Loucy (cell line): ENCODE data around the gene G6PC3.

ENCODE experiments used
- H2AFZ ChIP-seq: fragments of 200-600 bp; sonication (generic); 2 replicates; pipeline ENCODE4 v1.6.0; 2016; ENCODE audit warnings: antibody characterized with exemption, mild to moderate bottlenecking, low read length, moderate library complexity
- H3F3A ChIP-seq: fragments of 200-600 bp; 2 replicates; pipeline ENCODE4 v1.6.0; 2016; ENCODE audit warnings: antibody characterized with exemption, low read depth, mild to moderate bottlenecking
- H3K27me3 ChIP-seq: fragments of 200-600 bp; sonication (generic); 2 replicates; pipeline ENCODE4 v1.6.1; 2014; ENCODE audit warnings: low read length, mild to moderate bottlenecking; ENCODE audit not compliant: insufficient read depth, poor library complexity, severe bottlenecking
- H3K36me3 ChIP-seq: fragments of 200-600 bp; sonication (generic); 2 replicates; pipeline ENCODE4 v1.6.1; 2016; ENCODE audit warnings: low read length; ENCODE audit not compliant: insufficient read depth
- H3K4me1 ChIP-seq: fragments of 200-600 bp; sonication (generic); 2 replicates; pipeline ENCODE4 v1.5.1; 2014; ENCODE audit warnings: low read length, mild to moderate bottlenecking; ENCODE audit not compliant: insufficient read depth, poor library complexity, severe bottlenecking
- H3K4me2 ChIP-seq: fragments of 200-600 bp; sonication (generic); 2 replicates; pipeline ENCODE4 v1.6.0; 2014; ENCODE audit warnings: antibody characterized with exemption, low read length, low read depth, mild to moderate bottlenecking; ENCODE audit not compliant: poor library complexity, severe bottlenecking
- H3K4me3 ChIP-seq: fragments of 200-600 bp; sonication (generic); 2 replicates; pipeline ENCODE4 v1.5.1; 2014; ENCODE audit warnings: low read length, mild to moderate bottlenecking, mixed read lengths; ENCODE audit not compliant: poor library complexity, severe bottlenecking
- H3K79me2 ChIP-seq: fragments of 200-600 bp; sonication (generic); 2 replicates; pipeline ENCODE4 v1.6.1; 2014; ENCODE audit warnings: low read length; ENCODE audit not compliant: insufficient read depth
- H3K9ac ChIP-seq: fragments of 200-600 bp; sonication (generic); 2 replicates; pipeline ENCODE4 v1.6.0; 2014; ENCODE audit warnings: mild to moderate bottlenecking, low read depth, low read length, moderate library complexity; ENCODE audit not compliant: poor library complexity, severe bottlenecking
- H3K9me2 ChIP-seq: fragments of 200-600 bp; sonication (generic); replicated peaks from 2 replicates; pipeline ENCODE4 v1.6.1; 2016; ENCODE audit warnings: low read depth, low read length, mixed read lengths
- H3K9me3 ChIP-seq: fragments of 200-600 bp; sonication (generic); 2 replicates; pipeline ENCODE4 v1.6.1; 2014; ENCODE audit warnings: mild to moderate bottlenecking, antibody characterized with exemption, low read length, low read depth; ENCODE audit not compliant: insufficient read depth
- H4K20me1 ChIP-seq: fragments of 200-600 bp; sonication (generic); 2 replicates; pipeline ENCODE4 v1.6.0; 2014; ENCODE audit warnings: antibody characterized with exemption, low read length, mild to moderate bottlenecking; ENCODE audit not compliant: insufficient read depth, poor library complexity, severe bottlenecking
- CTCF ChIP-seq: fragments of 200-600 bp; sonication (generic); conservative IDR thresholded peaks from 2 replicates; pipeline ENCODE4 v1.5.1; 2014; ENCODE audit warnings: mild to moderate bottlenecking, antibody characterized with exemption, low read length
- EZH2phosphoT487 ChIP-seq: fragments of 200-600 bp; IDR thresholded peaks from 2 replicates; pipeline ENCODE4 v1.6.1; 2018; ENCODE audit warnings: antibody characterized with exemption, mild to moderate bottlenecking, moderate library complexity, borderline replicate concordance

Gene G6PC3

GRCh38 chr17:44081681-44082080 is 11.1 kb downstream of the G6PC3 start:
- no peaks in the 10 kb centered on the region for H3K9me3 ChIP-seq
- no peaks in the 10 kb centered on the region for H3K4me1 ChIP-seq
- no peak overlapping the region for H3K4me2 ChIP-seq
- H2AFZ ChIP-seq = no peak overlapping the region
- no peaks in the 10 kb centered on the region for H3K9me2 ChIP-seq
- H3F3A ChIP-seq = no peaks in the 10 kb centered on the region
- no peak overlapping the region for H3K9ac ChIP-seq
- H3K27me3 ChIP-seq = no peaks in the 10 kb centered on the region
- TF ChIP-seq EZH2phosphoT487 (no peak), CTCF (no peak)
- no peaks in the 10 kb centered on the region for H4K20me1 ChIP-seq
- H3K36me3 ChIP-seq = peaks cover 60% of the 10 kb centered on the region; the same call in 1 of the 2 replicates
- no peak overlapping the region for H3K4me3 ChIP-seq
- no peaks in the 10 kb centered on the region for H3K79me2 ChIP-seq

GRCh38 chr17:44082256-44082927 is 11.9 kb downstream of the G6PC3 start:
- H3K36me3 ChIP-seq = peaks cover 60% of the 10 kb centered on the region; the same call in 1 of the 2 replicates

GRCh38 chr17:44083250-44083849 is 12.8 kb downstream of the G6PC3 start:
- H3K4me1 ChIP-seq = no peaks in the 10 kb centered on the region
- no peaks in the 10 kb centered on the region for H3F3A ChIP-seq
- no peak overlapping the region for H3K4me2 ChIP-seq
- no peaks in the 10 kb centered on the region for H3K27me3 ChIP-seq
- H3K79me2 ChIP-seq = no peaks in the 10 kb centered on the region
- peaks cover 58% of the 10 kb centered on the region; the same call in 1 of the 2 replicates for H3K36me3 ChIP-seq
- no peaks in the 10 kb centered on the region for H3K9me3 ChIP-seq
- TF ChIP-seq EZH2phosphoT487 (no peak), CTCF (peak; percentile 52)
- no peak overlapping the region for H3K9ac ChIP-seq
- no peaks in the 10 kb centered on the region for H3K9me2 ChIP-seq
- H3K4me3 ChIP-seq = no peak overlapping the region
- H4K20me1 ChIP-seq = no peaks in the 10 kb centered on the region
- no peak overlapping the region for H2AFZ ChIP-seq

More at GRCh38 chr17:44082256-44082927, 11.9 kb downstream of the G6PC3 start:
- Histone ChIP-seq H3K27me3 (no peaks in the 10 kb centered on the region), H3K4me3 (no peak overlapping the region), H3K4me1 (no peaks in the 10 kb centered on the region), H4K20me1 (no peaks in the 10 kb centered on the region), H3K9me2 (no peaks in the 10 kb centered on the region), H3K4me2 (no peak overlapping the region), H3F3A (no peaks in the 10 kb centered on the region), H3K9me3 (no peaks in the 10 kb centered on the region), H3K9ac (no peak overlapping the region), H3K79me2 (no peaks in the 10 kb centered on the region), H2AFZ (no peak overlapping the region)
- TF ChIP-seq EZH2phosphoT487 = no peak
- no peak for TF ChIP-seq CTCF
